GM12892 (cell line): ENCODE measurements around the gene SLC12A5. TPM values are rescaled to one million over a fixed set of nuclear protein-coding genes. Genes with fewer than 3 reads are reported as not detected.
A peak's percentile ranks its signal among the peaks of the same experiment; 100 is the strongest.
"Not testable (repeated sequence)": the region's sequence is repeated elsewhere in the genome, so short reads cannot be mapped to it uniquely, and the experiment has no call there.

Experiments
- DNase-seq: peaks from one replicate; pipeline ENCODE4 v3.0.0; 2011; ENCODE audit not compliant: insufficient read length
- FAIRE-seq: peaks from 2 replicates; lab custom pipeline; 2011; peaks lifted over from hg19 to GRCh38; lab: Jason Lieb, UNC
- POLR2A ChIP-seq: IDR thresholded peaks from 2 replicates; pipeline ENCODE4 v1.6.1; 2011; ENCODE audit warnings: low read depth, low read length, control low read depth
- POLR2AphosphoS5 ChIP-seq: IDR thresholded peaks from 2 replicates; pipeline ENCODE4 v1.6.1; 2011; ENCODE audit warnings: low read depth, low read length, control low read depth
- TAF1 ChIP-seq: IDR thresholded peaks from 2 replicates; pipeline ENCODE4 v1.6.1; 2011; ENCODE audit warnings: low read depth, mild to moderate bottlenecking, control low read depth, low read length, borderline replicate concordance
- polyA plus RNA-seq: library from polyadenylated mRNA; unstranded; fragments of >200 nt; gene quantifications from one replicate; pipeline ENCODE4 v1.2.1, GENCODE V29; 2012; ENCODE audit warnings: missing spikeins, inconsistent platforms; ENCODE audit not compliant: missing spikeins

SLC12A5 gene
- 2.3 TPM for polyA plus RNA-seq

GRCh38 chr20:46028772-46029371 is at the start of gene SLC12A5:
SLC12A5 (plus strand) TSS chr20:46029215; CDS start chr20:46029345, 130 bp downstream.
- FAIRE-seq (no peak), DNase-seq (no peak)
- TF ChIP-seq TAF1 = no peak
- TF ChIP-seq POLR2A = no peak
- no peak for TF ChIP-seq POLR2AphosphoS5

GRCh38 chr20:45981261-45981660 is 47.8 kb upstream of the SLC12A5 start:
- no peak for TF ChIP-seq POLR2AphosphoS5
- TF ChIP-seq TAF1 = no peak
- TF ChIP-seq POLR2A = no peak
- FAIRE-seq (no peak), DNase-seq (no peak)

GRCh38 chr20:45983279-45983743 is 45.7 kb upstream of the SLC12A5 start:
- FAIRE-seq (no peak), DNase-seq (no peak)
- TF ChIP-seq TAF1 (no peak), POLR2A (no peak), POLR2AphosphoS5 (no peak)

GRCh38 chr20:45985573-45985972 is 43.4 kb upstream of the SLC12A5 start:
- no peak for FAIRE-seq
- TF ChIP-seq POLR2A = no peak
- no peak for TF ChIP-seq TAF1
- no peak for TF ChIP-seq POLR2AphosphoS5
- DNase-seq = no peak

GRCh38 chr20:45987108-45987780 is 41.8 kb upstream of the SLC12A5 start:
- TF ChIP-seq POLR2AphosphoS5 = no peak
- no peak for TF ChIP-seq TAF1
- no peak for TF ChIP-seq POLR2A
- FAIRE-seq = peak; percentile 92
- peak; percentile 77 for DNase-seq

- FAIRE-seq, DNase-seq: not testable (repeated sequence)
These were observed 40.2 kb upstream of the SLC12A5 start for GRCh38 chr20:45988830-45989229.

- no peak for TF ChIP-seq POLR2A
- TF ChIP-seq TAF1 = no peak
- TF ChIP-seq POLR2AphosphoS5 = no peak
- FAIRE-seq (no peak), DNase-seq (no peak)
These were observed 37.4 kb upstream of the SLC12A5 start for GRCh38 chr20:45991616-45992015.

GRCh38 chr20:45993197-45993951 is 35.6 kb upstream of the SLC12A5 start:
- DNase-seq (no peak), FAIRE-seq (no peak)

GRCh38 chr20:45994761-45995493 is 34.1 kb upstream of the SLC12A5 start:
- DNase-seq = no peak
- no peak for TF ChIP-seq POLR2A
- TF ChIP-seq POLR2AphosphoS5 = no peak
- no peak for TF ChIP-seq TAF1
- FAIRE-seq = no peak

More at GRCh38 chr20:45993197-45993951, 35.6 kb upstream of the SLC12A5 start:
- TF ChIP-seq TAF1 (no peak), POLR2AphosphoS5 (no peak), POLR2A (no peak)

GRCh38 chr20:45995495-45996097 is 33.4 kb upstream of the SLC12A5 start:
- DNase-seq, FAIRE-seq: not testable (repeated sequence)

GRCh38 chr20:45997187-45997586 is 31.8 kb upstream of the SLC12A5 start:
- TF ChIP-seq POLR2A = no peak
- TF ChIP-seq POLR2AphosphoS5 = no peak
- no peak for TF ChIP-seq TAF1
- FAIRE-seq = no peak
- DNase-seq = no peak
